Keratinocyte (primary cell): ENCODE measurements around the gene RAP1GAP. TPM values are rescaled to one million over a fixed set of nuclear protein-coding genes. Genes with fewer than 3 reads are reported as not detected.

Source experiments
- DNase-seq: peaks from one replicate; pipeline ENCODE4 v3.0.0-alpha.2; 2011; ENCODE audit warnings: low read depth, missing footprints, low spot score
- FAIRE-seq: peaks from 2 replicates; lab custom pipeline; 2011; peaks lifted over from hg19 to GRCh38; lab: Jason Lieb, UNC
- H2AFZ ChIP-seq: 2 replicates; pipeline ENCODE4 v1.6.0; 2012; ENCODE audit warnings: low read length, control low read depth, inconsistent platforms; ENCODE audit not compliant: control insufficient read depth
- H3K27ac ChIP-seq: 2 replicates; pipeline ENCODE4 v1.5.1; 2011; ENCODE audit warnings: low read length; ENCODE audit not compliant: control insufficient read depth, insufficient read depth
- H3K27me3 ChIP-seq: 3 replicates; pipeline ENCODE4 v1.6.0; 2011; ENCODE audit warnings: low read length; ENCODE audit not compliant: control insufficient read depth, insufficient read depth; ENCODE audit errors: extremely low read depth
- H3K36me3 ChIP-seq, 2 experiments: 2 replicates in 1 of 2; 3 replicates in 1 of 2; pipeline ENCODE4 v1.5.1; 2011; ENCODE audit warnings: low read length in 2 of 2, mild to moderate bottlenecking in 1 of 2; ENCODE audit not compliant: control insufficient read depth in 2 of 2, insufficient read depth in 2 of 2; ENCODE audit errors: extremely low read depth in 1 of 2
- H3K4me1 ChIP-seq: 3 replicates; pipeline ENCODE4 v1.5.1; 2011; ENCODE audit warnings: low read length; ENCODE audit not compliant: control insufficient read depth, insufficient read depth; ENCODE audit errors: extremely low read depth
- H3K4me2 ChIP-seq: 3 replicates; pipeline ENCODE4 v1.6.0; 2011; ENCODE audit warnings: low read depth, low read length; ENCODE audit not compliant: control insufficient read depth, insufficient read depth; ENCODE audit errors: extremely low read depth
- H3K4me3 ChIP-seq, 3 experiments: fragments of 200-600 bp in 1 of 3; sonication (generic) in 1 of 3; 2 replicates in 2 of 3; 3 replicates in 1 of 3; pipeline ENCODE4 v1.5.1; 2011 to 2016; ENCODE audit warnings: low read length in 3 of 3, mild to moderate bottlenecking in 3 of 3, control low read depth in 2 of 3, inconsistent platforms in 1 of 3, low read depth in 1 of 3, mixed read lengths in 1 of 3, mixed run types in 1 of 3, moderate library complexity in 1 of 3; ENCODE audit not compliant: control insufficient read depth in 2 of 3, insufficient read depth in 2 of 3; ENCODE audit errors: extremely low read depth in 1 of 3
- H3K79me2 ChIP-seq: 2 replicates; pipeline ENCODE4 v1.6.0; 2012; ENCODE audit warnings: low read length; ENCODE audit not compliant: control insufficient read depth, insufficient read depth
- H3K9ac ChIP-seq: 3 replicates; pipeline ENCODE4 v1.6.0; 2011; ENCODE audit warnings: low read length; ENCODE audit not compliant: control insufficient read depth, insufficient read depth; ENCODE audit errors: extremely low read depth
- H3K9me1 ChIP-seq: 3 replicates; pipeline ENCODE4 v1.6.0; 2011; ENCODE audit warnings: low read length; ENCODE audit not compliant: control insufficient read depth, insufficient read depth; ENCODE audit errors: extremely low read depth
- H3K9me3 ChIP-seq: 2 replicates; pipeline ENCODE4 v1.5.1; 2012; ENCODE audit warnings: low read depth, low read length; ENCODE audit not compliant: control insufficient read depth
- H4K20me1 ChIP-seq: 3 replicates; pipeline ENCODE4 v1.6.0; 2011; ENCODE audit warnings: low read length; ENCODE audit not compliant: control insufficient read depth, insufficient read depth; ENCODE audit errors: extremely low read depth
- CTCF ChIP-seq, 3 experiments: IDR thresholded peaks in 1 of 3; conservative IDR thresholded peaks in 1 of 3; optimal IDR thresholded peaks in 1 of 3; 2 replicates in 2 of 3; 3 replicates in 1 of 3; pipeline versions ENCODE3 to v1.5.1; 2011; ENCODE audit warnings: low read length in 3 of 3, mild to moderate bottlenecking in 3 of 3, moderate library complexity in 2 of 3, control low read depth in 1 of 3, inconsistent platforms in 1 of 3; ENCODE audit not compliant: insufficient read depth in 2 of 3; ENCODE audit errors: extremely low read depth in 1 of 3
- EZH2 ChIP-seq: IDR thresholded peaks from one replicate; pipeline ENCODE4 v1.6.1; 2012; ENCODE audit warnings: inconsistent platforms, mild to moderate bottlenecking, low read length, moderate library complexity
- dilution Hi-C: fragments of 300-500 bp; cut with MboI; formaldehyde crosslinking; loops from one replicate; pipeline ENCODE4 v1.7.0; 2020; ENCODE audit warnings: low sequenced_read_pairs; ENCODE audit not compliant: extremely low pct_ligation_motif_present
- polyA plus RNA-seq, 5 experiments: library from polyadenylated mRNA; depleted of rRNA in 3 of 5; stranded (reverse) in 3 of 5; stranded (forward) in 1 of 5; unstranded in 1 of 5; fragments of >200 nt; gene quantifications; 1 replicate in 1 of 5; 2 replicates in 3 of 5; 3 replicates in 1 of 5; pipeline versions ENCODE4 v1.2.1 to v1.2.3, GENCODE V29; 2011 to 2012; ENCODE audit warnings: missing spikeins in 2 of 5, low read depth in 1 of 5, low replicate concordance in 1 of 5

RAP1GAP gene
- polyA plus RNA-seq, 1 donor (not counting 4 experiments of a cell fraction or from before 2014, with no cell fraction given): 1.1 TPM

- peaks cover 4% of the 10 kb centered on the region for H3K4me1 ChIP-seq
- H3K27ac ChIP-seq: no peak overlapping the region
- dilution Hi-C loops: no loop called here
- no peak overlapping the region for H2AFZ ChIP-seq
- DNase-seq (no peak), FAIRE-seq (no peak)
- H3K4me2 ChIP-seq: no peak overlapping the region
- no peaks in the 10 kb centered on the region for H3K36me3 ChIP-seq
- no peaks in the 10 kb centered on the region for H4K20me1 ChIP-seq
- H3K4me3 ChIP-seq: no peak overlapping the region
- peaks cover 3% of the 10 kb centered on the region for H3K9me1 ChIP-seq
- H3K9ac ChIP-seq: no peak overlapping the region
- TF ChIP-seq EZH2 (no peak), CTCF (optimal IDR thresholded peaks at IDR 0.05 in 1 of 3, IDR thresholded peaks at IDR 0.05 in 1 of 3, conservative IDR thresholded peaks at IDR 0.05 in 1 of 3; ENCODE audit: extremely low read depth in 1 of 3, insufficient read depth in 2 of 3, low read length in 3 of 3) (no peak)
- H3K27me3 ChIP-seq: peaks cover 44% of the 10 kb centered on the region
- no peaks in the 10 kb centered on the region for H3K79me2 ChIP-seq
- no peaks in the 10 kb centered on the region for H3K9me3 ChIP-seq
These were observed 2.8 kb upstream of the RAP1GAP start for GRCh38 chr1:21671915-21672314.

- Histone ChIP-seq H3K4me1 (peaks cover 5% of the 10 kb centered on the region), H3K27me3 (peaks cover 44% of the 10 kb centered on the region), H3K79me2 (no peaks in the 10 kb centered on the region), H2AFZ (no peak overlapping the region), H3K9me1 (peaks cover 3% of the 10 kb centered on the region), H3K4me3 (no peak overlapping the region), H3K9me3 (no peaks in the 10 kb centered on the region), H3K4me2 (no peak overlapping the region), H4K20me1 (no peaks in the 10 kb centered on the region), H3K9ac (no peak overlapping the region), H3K27ac (no peak overlapping the region), H3K36me3 (no peaks in the 10 kb centered on the region)
- FAIRE-seq (no peak), DNase-seq (no peak)
- dilution Hi-C loops: no loop called here
- TF ChIP-seq CTCF (optimal IDR thresholded peaks at IDR 0.05 in 1 of 3, IDR thresholded peaks at IDR 0.05 in 1 of 3, conservative IDR thresholded peaks at IDR 0.05 in 1 of 3; ENCODE audit: extremely low read depth in 1 of 3, insufficient read depth in 2 of 3, low read length in 3 of 3) (no peak), EZH2 (no peak)
These were observed 2.1 kb upstream of the RAP1GAP start for GRCh38 chr1:21670956-21671902.
